ENCODE measurements around the gene TGDS. TPM values are rescaled to one million over a fixed set of nuclear protein-coding genes. Genes with fewer than 3 reads are reported as not detected.

Gene TGDS
- total and polyA plus RNA-seq, 2 donors from 2014 or later: 10.8 to 12.2 TPM

DNA sequence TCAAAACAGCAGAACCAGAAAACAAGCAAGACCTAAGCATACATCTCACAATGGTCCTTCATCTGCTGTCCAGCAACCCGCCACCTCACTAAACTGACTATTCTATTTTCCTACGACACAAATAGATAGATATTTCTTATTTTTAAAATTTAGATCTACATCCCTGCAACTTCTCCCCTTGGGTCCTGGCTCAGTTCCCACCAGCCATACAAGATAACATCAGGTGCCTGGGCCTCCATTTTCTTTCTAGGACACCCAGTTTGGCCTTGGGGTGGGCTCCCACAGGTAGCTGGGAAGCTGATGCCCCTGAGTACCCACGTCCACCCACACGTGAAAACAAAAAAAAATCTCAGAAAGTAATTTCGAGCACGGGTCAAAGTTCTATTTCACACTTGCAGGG lies 47.6 kb downstream of the TGDS start:
- DNase-seq: peak in 2 of 5 donors; percentile 32 to 39
- intact Hi-C loops (cut with DNase I): no loop called here
- Histone ChIP-seq H3K36me3 (ENCODE audit: control insufficient read depth in 2 of 3, insufficient read depth in 3 of 3, low read length in 3 of 3) (no peaks in the 10 kb centered on the region), H3K27me3 (ENCODE audit: control insufficient read depth, insufficient read depth, low read length) (no peaks in the 10 kb centered on the region), H3K9ac (ENCODE audit: low read length in 3 of 3) (peak overlapping the region; percentile 17 to 94 (median 91)), H3K4me3 (ENCODE audit: low read length in 3 of 3) (peak overlapping the region; percentile 67 to 94 (median 88)), H3K9me3 (ENCODE audit: control insufficient read depth in 2 of 3, insufficient read depth in 1 of 3, low read length in 3 of 3) (no peaks in the 10 kb centered on the region), H3K4me1 (ENCODE audit: control insufficient read depth in 2 of 3, insufficient read depth in 2 of 3, low read depth in 1 of 3, low read length in 3 of 3) (peaks cover 0 to 5% (median 3%) of the 10 kb centered on the region in 3 donors), H3K27ac (ENCODE audit: low read depth in 2 of 2, low read length in 2 of 2) (peak overlapping the region; percentile 90 to 93)
- no peak for FAIRE-seq
- TF ChIP-seq, protein P1, sequence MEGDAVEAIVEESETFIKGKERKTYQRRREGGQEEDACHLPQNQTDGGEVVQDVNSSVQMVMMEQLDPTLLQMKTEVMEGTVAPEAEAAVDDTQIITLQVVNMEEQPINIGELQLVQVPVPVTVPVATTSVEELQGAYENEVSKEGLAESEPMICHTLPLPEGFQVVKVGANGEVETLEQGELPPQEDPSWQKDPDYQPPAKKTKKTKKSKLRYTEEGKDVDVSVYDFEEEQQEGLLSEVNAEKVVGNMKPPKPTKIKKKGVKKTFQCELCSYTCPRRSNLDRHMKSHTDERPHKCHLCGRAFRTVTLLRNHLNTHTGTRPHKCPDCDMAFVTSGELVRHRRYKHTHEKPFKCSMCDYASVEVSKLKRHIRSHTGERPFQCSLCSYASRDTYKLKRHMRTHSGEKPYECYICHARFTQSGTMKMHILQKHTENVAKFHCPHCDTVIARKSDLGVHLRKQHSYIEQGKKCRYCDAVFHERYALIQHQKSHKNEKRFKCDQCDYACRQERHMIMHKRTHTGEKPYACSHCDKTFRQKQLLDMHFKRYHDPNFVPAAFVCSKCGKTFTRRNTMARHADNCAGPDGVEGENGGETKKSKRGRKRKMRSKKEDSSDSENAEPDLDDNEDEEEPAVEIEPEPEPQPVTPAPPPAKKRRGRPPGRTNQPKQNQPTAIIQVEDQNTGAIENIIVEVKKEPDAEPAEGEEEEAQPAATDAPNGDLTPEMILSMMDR (IDR thresholded peaks at IDR 0.05; ENCODE audit: borderline replicate concordance, extremely low read depth, insufficient read depth): no peak

DNA sequence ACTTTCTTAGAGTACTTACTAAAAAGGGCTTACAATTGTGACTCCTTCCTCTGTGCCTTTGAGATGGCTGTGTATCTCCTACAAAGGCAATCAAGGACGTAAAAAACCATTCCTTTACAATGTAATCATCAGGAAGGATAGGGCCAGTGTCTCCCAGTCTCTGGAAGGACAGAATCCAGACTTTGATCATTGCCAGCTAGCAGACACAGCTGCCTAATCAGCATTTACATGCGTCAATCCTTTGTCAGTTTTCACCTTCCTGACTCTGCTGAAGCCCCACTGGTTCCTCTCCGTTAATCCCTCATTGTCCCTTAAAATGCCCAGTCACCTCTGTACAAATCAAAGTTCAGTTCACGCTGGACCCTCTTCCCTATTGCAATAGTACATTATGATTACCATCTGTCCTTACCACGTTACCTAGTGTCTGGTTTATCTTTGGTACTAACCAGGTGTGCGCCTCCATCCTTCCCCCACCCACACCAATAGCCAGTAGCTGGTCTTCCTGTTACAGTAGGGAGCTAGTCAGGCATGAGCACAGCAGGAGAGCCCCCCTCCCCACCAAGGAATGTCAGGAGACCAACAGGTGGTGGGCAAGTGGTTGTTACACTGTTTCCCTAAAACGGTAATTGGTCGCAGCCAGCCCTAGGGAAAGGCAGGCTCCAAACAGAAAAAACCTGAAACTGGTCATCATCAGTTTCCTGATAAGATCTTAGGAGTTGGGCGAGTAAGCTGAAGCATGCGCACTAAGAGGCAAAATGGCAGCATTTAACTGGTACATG lies 49.7 kb downstream of the TGDS start:
- Histone ChIP-seq H3K9me3 (ENCODE audit: control insufficient read depth in 2 of 3, insufficient read depth in 1 of 3, low read length in 3 of 3) (no peaks in the 10 kb centered on the region), H3K27me3 (ENCODE audit: control insufficient read depth, insufficient read depth, low read length) (no peaks in the 10 kb centered on the region), H3K4me1 (ENCODE audit: control insufficient read depth in 2 of 3, insufficient read depth in 2 of 3, low read depth in 1 of 3, low read length in 3 of 3) (peaks cover 0 to 5% (median 3%) of the 10 kb centered on the region in 3 donors), H3K4me3 (ENCODE audit: low read length in 3 of 3) (no peak overlapping the region), H3K36me3 (ENCODE audit: control insufficient read depth in 2 of 3, insufficient read depth in 3 of 3, low read length in 3 of 3) (no peaks in the 10 kb centered on the region), H3K9ac (ENCODE audit: low read length in 3 of 3) (no peak overlapping the region), H3K27ac (ENCODE audit: low read depth in 2 of 2, low read length in 2 of 2) (no peak overlapping the region)
- FAIRE-seq (no peak), DNase-seq (no peak)
- TF ChIP-seq, protein P1 (IDR thresholded peaks at IDR 0.05; ENCODE audit: borderline replicate concordance, extremely low read depth, insufficient read depth): no peak
- intact Hi-C loops (cut with DNase I): no loop called here

DNA sequence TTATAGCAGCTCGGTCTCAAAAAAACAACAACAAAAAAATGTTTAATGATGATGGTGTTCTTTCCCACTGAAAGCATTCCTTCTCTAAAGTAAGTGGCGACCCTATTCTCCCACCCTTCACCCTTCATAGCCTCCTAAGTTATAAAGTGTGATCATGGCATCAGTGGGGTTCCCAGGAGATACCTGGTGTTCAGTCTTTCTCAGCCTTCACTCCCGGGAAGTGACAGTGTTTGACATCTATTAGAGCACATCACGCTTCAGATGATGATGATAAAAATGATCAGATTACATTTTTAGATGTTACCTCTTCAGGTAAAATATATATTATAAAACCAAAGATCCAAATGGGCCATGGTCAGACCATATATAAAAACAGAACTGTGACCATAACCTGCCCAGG lies 51.0 kb downstream of the TGDS start:
- FAIRE-seq: no peak
- intact Hi-C loops (cut with DNase I): no loop called here

More for the DNA sequence above, 51.0 kb downstream of the TGDS start:
- H3K9ac ChIP-seq (ENCODE audit: low read length in 3 of 3): no peak overlapping the region
- H3K4me1 ChIP-seq (ENCODE audit: control insufficient read depth in 2 of 3, insufficient read depth in 2 of 3, low read depth in 1 of 3, low read length in 3 of 3): peaks cover 0 to 5% (median 0%) of the 10 kb centered on the region in 3 donors
- H3K27me3 ChIP-seq (ENCODE audit: control insufficient read depth, insufficient read depth, low read length): no peaks in the 10 kb centered on the region
- TF ChIP-seq, protein P1 (IDR thresholded peaks at IDR 0.05; ENCODE audit: borderline replicate concordance, extremely low read depth, insufficient read depth): no peak
- no peak overlapping the region for H3K27ac ChIP-seq (ENCODE audit: low read depth in 2 of 2, low read length in 2 of 2)
- no peak overlapping the region for H3K4me3 ChIP-seq (ENCODE audit: low read length in 3 of 3)
- H3K9me3 ChIP-seq (ENCODE audit: control insufficient read depth in 2 of 3, insufficient read depth in 1 of 3, low read length in 3 of 3): no peaks in the 10 kb centered on the region
- no peaks in the 10 kb centered on the region for H3K36me3 ChIP-seq (ENCODE audit: control insufficient read depth in 2 of 3, insufficient read depth in 3 of 3, low read length in 3 of 3)
- DNase-seq: no peak
